Peyer's patch (tissue), 4 donors: ENCODE measurements around the gene ERVK3-1. TPM values are rescaled to one million over a fixed set of nuclear protein-coding genes. Genes with fewer than 3 reads are reported as not detected.
A peak's percentile ranks its signal among the peaks of the same experiment; 100 is the strongest.

ENCODE experiments used
- DNase-seq, 3 donors: peaks; one replicate each; pipeline ENCODE4 v3.0.0-alpha.2; 2017 to 2019
- H3K27ac ChIP-seq, 4 donors: fragments of 200-600 bp; sonication (generic); one replicate each; pipeline ENCODE4 v1.5.1; 2016 to 2019
- H3K27me3 ChIP-seq, 2 donors: fragments of 200-600 bp; sonication (generic); one replicate each; pipeline ENCODE4 v1.5.1; 2019
- H3K36me3 ChIP-seq, 3 donors: fragments of 200-600 bp; sonication (generic); one replicate each; pipeline ENCODE4 v1.5.1; 2016 to 2019
- H3K4me1 ChIP-seq, 4 donors: fragments of 200-600 bp; sonication (generic); one replicate each; pipeline ENCODE4 v1.5.1; 2016 to 2019
- H3K4me3 ChIP-seq, 4 donors: fragments of 200-600 bp; sonication (generic); 1 replicate in 3 of 4; 2 replicates in 1 of 4; pipeline ENCODE4 v1.5.1; 2016 to 2019; ENCODE audit warnings: mild to moderate bottlenecking in 1 of 4
- H3K9me3 ChIP-seq, 4 donors: fragments of 200-600 bp; sonication (generic); one replicate each; pipeline ENCODE4 v1.5.1; 2016 to 2019; ENCODE audit warnings: mild to moderate bottlenecking in 1 of 4
- POLR2A ChIP-seq, 2 donors: fragments of 450-650 bp; IDR thresholded peaks; one replicate each; pipeline ENCODE4 v1.5.1; 2017; ENCODE audit warnings: antibody characterized with exemption in 2 of 2, mild to moderate bottlenecking in 2 of 2, moderate library complexity in 2 of 2
- total RNA-seq, 4 donors: library from RNA; depleted of rRNA; stranded (reverse); fragments of >200 nt; gene quantifications; one replicate each; pipeline ENCODE4 v1.1.0, GENCODE V29; 2016
- TF ChIP-seq, protein P1 (sequence below), 6 experiments: fragments of 450-650 bp in 4 of 6; fragments of 200-600 bp in 2 of 6; sonication (generic) in 1 of 6; IDR thresholded peaks; one replicate each; pipeline ENCODE4 v1.5.1; 2017 to 2019; ENCODE audit warnings: antibody characterized with exemption in 6 of 6, mild to moderate bottlenecking in 3 of 6, moderate library complexity in 1 of 6

Gene ERVK3-1
- total RNA-seq, 4 donors from 2014 or later = 41.3 to 54.2 (median 47.2) TPM

DNA sequence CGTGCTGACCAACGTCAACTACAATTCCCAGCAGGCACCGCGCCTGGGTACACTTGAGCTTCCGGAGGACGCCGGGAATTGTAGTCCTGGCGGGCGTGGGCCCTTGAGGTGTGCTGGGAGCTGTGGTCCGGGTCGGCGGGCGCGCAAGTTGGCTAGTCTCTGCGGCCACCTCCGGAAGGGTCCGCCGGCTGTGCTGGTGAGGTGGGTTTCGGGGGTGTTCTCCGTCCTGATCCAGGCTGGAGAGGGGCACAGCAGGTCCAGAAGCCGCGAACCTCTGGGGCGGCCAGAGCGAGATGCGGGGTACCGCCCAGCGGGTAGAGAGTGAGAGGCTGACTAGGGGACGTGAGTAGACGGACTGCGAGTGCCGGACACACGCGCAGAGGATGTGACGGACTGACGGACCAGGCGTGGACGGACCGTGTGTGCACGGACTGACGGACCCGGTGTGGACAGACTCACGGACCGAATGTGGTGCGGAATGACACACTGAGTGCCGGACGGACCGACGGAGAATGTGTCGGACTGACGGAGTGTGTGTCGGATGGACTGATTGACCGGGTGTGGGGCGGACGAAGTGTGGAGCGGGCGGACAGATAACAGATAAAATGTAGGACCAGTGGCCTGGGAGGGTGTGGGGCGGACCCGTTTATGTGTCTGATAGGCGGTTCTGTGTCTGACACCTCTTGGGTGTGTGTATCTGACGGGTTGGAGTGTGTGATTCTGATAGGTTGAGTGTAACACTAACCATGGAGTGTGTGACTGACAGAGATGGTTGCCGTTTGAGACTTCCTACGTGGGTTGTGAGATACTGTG lies 21.9 kb downstream of the ERVK3-1 start, which contains the start of gene ZSCAN22:
Gene ZSCAN22, plus strand, starts transcription at position 81 of the 813 bp plus-strand sequence. CDS start 7,809 bp downstream, outside the sequence.
- TF ChIP-seq, protein P1, sequence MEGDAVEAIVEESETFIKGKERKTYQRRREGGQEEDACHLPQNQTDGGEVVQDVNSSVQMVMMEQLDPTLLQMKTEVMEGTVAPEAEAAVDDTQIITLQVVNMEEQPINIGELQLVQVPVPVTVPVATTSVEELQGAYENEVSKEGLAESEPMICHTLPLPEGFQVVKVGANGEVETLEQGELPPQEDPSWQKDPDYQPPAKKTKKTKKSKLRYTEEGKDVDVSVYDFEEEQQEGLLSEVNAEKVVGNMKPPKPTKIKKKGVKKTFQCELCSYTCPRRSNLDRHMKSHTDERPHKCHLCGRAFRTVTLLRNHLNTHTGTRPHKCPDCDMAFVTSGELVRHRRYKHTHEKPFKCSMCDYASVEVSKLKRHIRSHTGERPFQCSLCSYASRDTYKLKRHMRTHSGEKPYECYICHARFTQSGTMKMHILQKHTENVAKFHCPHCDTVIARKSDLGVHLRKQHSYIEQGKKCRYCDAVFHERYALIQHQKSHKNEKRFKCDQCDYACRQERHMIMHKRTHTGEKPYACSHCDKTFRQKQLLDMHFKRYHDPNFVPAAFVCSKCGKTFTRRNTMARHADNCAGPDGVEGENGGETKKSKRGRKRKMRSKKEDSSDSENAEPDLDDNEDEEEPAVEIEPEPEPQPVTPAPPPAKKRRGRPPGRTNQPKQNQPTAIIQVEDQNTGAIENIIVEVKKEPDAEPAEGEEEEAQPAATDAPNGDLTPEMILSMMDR (IDR thresholded peaks at IDR 0.05) = peak in 1 of 6 experiments; percentile 9
- TF ChIP-seq POLR2A (IDR thresholded peaks at IDR 0.05) = peak; percentile 23 to 51
- H3K4me1 ChIP-seq = peaks cover 0 to 24% (median 7%) of the 10 kb centered on the region in 4 donors
- peak within 1 kb of the TSS; percentile 56 to 92 (median 70) for H3K4me3 ChIP-seq
- peak within 1 kb of the TSS; percentile 71 to 94 (median 87) for H3K27ac ChIP-seq
- no peaks in the 10 kb centered on the region for H3K9me3 ChIP-seq
- H3K27me3 ChIP-seq = no peaks in the 10 kb centered on the region
- peak; percentile 97 to 99 (median 98) for DNase-seq
- no peaks in the 10 kb centered on the region for H3K36me3 ChIP-seq

DNA sequence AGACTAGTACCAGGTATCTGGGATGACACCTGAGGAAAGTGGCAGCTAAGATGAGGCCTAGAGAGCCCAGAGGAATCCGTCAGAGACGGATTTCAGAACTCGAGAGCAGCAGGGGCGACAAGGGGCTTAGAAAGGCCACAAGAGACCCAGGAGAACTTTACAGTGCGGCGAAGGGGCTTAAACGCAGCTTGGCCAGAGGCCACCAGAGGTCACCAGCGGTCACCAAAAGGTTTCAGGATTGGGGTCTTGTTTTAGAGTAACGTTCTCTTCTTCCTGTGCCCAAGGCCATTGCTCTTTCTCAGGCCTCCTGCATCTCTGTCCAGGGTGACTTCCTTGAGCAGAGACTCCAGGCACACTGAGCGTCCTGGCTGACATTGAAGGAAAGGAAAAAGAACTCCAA lies 23.8 kb downstream of the ERVK3-1 start:
- no peak overlapping the region for H3K4me3 ChIP-seq
- no peaks in the 10 kb centered on the region for H3K36me3 ChIP-seq
- DNase-seq = peak in 1 of 3 donors; percentile 24
- no peaks in the 10 kb centered on the region for H3K9me3 ChIP-seq
- TF ChIP-seq, protein P1 (IDR thresholded peaks at IDR 0.05) = peak in 1 of 6 experiments; percentile 18
- TF ChIP-seq POLR2A (IDR thresholded peaks at IDR 0.05) = no peak
- no peaks in the 10 kb centered on the region for H3K27me3 ChIP-seq
- peaks cover 0 to 24% (median 7%) of the 10 kb centered on the region in 4 donors for H3K4me1 ChIP-seq
- no peak overlapping the region for H3K27ac ChIP-seq

DNA sequence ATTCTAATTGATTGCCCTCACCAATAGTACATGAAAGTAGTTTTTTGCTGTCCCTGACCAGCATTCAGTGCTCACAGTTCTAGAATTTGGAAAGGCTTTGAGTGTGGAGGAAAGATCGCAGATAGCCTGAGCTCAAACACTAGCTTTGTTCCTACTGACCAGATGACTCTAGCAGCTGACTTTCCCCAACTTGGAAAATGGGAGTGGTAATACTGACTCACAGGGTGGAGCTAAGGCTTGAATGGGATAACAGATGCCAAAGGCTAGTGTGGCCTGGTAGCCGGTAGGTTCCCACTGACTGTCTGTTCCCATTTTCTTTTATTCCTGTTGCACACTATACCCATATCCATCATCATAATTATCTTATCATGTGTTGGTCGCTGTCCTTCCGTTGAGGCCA lies 25.3 kb downstream of the ERVK3-1 start:
- Histone ChIP-seq H3K4me1 (peaks cover 0 to 18% (median 7%) of the 10 kb centered on the region in 4 donors), H3K27ac (no peak overlapping the region), H3K4me3 (no peak overlapping the region), H3K27me3 (no peaks in the 10 kb centered on the region), H3K36me3 (peaks cover 0 to 9% (median 0%) of the 10 kb centered on the region in 3 donors), H3K9me3 (no peaks in the 10 kb centered on the region)
- peak in 1 of 3 donors; percentile 2 for DNase-seq
- TF ChIP-seq, protein P1 (IDR thresholded peaks at IDR 0.05) = no peak

DNA sequence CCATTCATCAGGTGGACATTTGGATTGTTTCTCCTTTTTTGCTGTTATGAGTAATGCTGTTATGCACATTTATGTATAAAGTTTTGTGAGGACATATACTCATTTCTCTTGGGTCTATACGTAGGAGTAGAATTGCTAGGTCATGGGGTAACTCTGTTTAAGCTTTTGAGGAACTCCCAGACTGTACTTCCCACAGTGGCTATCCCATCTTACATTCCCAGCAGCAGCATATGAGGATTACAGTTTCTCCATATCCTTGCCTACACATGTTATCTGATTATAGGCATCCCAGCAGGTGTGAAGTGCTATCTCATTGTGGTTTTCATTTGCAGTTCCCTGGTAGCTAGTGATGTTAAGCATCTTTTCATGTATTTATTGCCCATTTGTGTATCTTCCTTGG lies 27.5 kb downstream of the ERVK3-1 start:
- H3K27ac ChIP-seq = no peak overlapping the region
- H3K36me3 ChIP-seq = peaks cover 0 to 22% (median 0%) of the 10 kb centered on the region in 3 donors
- H3K4me1 ChIP-seq = peaks cover 0 to 6% (median 3%) of the 10 kb centered on the region in 4 donors
- no peaks in the 10 kb centered on the region for H3K27me3 ChIP-seq
- H3K4me3 ChIP-seq = no peak overlapping the region
- no peak for DNase-seq
- TF ChIP-seq, protein P1 (IDR thresholded peaks at IDR 0.05) = no peak
- TF ChIP-seq POLR2A (IDR thresholded peaks at IDR 0.05) = no peak
- H3K9me3 ChIP-seq = no peaks in the 10 kb centered on the region

DNA sequence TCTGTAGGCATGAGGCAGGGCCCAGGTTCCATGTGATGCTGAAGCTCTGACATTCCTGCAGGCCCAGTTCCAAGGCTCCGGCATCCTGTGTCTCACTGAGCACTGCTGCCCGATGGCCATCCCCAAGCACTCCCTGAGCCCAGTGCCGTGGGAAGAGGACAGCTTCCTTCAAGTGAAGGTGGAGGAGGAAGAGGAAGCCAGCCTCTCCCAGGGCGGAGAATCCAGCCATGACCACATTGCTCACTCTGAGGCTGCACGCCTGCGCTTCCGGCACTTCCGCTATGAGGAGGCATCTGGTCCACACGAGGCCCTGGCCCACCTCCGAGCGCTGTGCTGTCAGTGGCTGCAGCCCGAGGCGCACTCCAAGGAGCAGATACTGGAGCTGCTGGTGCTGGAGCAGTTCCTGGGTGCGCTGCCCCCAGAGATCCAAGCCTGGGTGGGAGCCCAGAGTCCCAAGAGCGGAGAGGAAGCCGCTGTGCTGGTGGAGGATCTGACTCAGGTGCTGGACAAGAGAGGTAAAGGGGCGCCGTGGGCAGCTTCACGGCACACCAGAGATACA lies 29.6 kb downstream of the ERVK3-1 start:
- TF ChIP-seq POLR2A (IDR thresholded peaks at IDR 0.05) = no peak
- TF ChIP-seq, protein P1 (IDR thresholded peaks at IDR 0.05) = no peak
- H3K4me1 ChIP-seq = no peaks in the 10 kb centered on the region
- H3K36me3 ChIP-seq = peaks cover 0 to 41% (median 0%) of the 10 kb centered on the region in 3 donors
- DNase-seq = no peak
- no peak overlapping the region for H3K4me3 ChIP-seq
- no peak overlapping the region for H3K27ac ChIP-seq
- no peaks in the 10 kb centered on the region for H3K9me3 ChIP-seq
- H3K27me3 ChIP-seq = no peaks in the 10 kb centered on the region
